Femur (tissue), 1 donor: Measurements from ENCODE around the gene FRMD4B.

ENCODE experiments used
- DNase-seq: peaks from one replicate; pipeline ENCODE4 v3.0.0-alpha.2; 2017

Gene FRMD4B

GRCh38 chr3:69161587-69162307 is 224.1 kb downstream of the FRMD4B start:
- DNase-seq = peak; percentile 29

DNA sequence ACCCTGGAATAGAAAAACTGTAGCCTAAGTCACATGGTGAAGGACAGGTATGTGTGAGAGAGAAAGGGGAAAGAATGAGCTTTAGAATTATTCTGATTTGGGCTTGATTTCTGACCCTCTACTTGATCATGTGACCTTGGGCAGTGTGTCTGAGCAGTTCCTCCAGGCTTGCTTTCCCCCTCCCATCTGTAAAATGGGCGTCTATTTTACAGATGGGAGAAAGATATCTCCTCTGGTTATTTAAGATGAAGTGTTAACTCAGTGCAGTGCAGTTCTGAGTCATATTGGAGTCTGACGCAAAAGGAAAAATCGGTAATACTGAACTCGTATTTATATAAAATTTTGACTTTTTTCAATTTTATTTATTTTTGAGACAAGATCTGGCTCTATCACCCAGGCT is 225.4 kb downstream of the FRMD4B start:
- no peak for DNase-seq

GRCh38 chr3:69160107-69160506 is 225.8 kb downstream of the FRMD4B start:
- no peak for DNase-seq

DNA sequence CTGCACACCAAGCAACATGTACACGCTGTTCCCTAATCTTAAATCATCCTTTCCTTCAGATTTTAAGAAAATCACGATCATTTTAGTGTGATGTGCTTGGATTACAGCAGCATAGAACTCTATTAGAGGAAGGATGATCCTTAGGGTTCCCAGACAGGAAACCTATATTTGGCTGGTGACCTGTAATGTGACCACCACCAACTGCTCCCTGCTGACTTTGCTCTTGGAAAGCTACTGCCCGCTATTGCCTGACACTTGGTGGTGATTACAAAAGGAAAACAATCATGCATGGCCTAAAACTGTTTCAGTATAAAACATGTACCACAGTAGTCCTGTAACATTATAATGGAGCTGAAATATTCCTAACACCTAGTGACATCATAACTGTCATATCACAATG is 236.3 kb downstream of the FRMD4B start:
- no peak for DNase-seq

DNA sequence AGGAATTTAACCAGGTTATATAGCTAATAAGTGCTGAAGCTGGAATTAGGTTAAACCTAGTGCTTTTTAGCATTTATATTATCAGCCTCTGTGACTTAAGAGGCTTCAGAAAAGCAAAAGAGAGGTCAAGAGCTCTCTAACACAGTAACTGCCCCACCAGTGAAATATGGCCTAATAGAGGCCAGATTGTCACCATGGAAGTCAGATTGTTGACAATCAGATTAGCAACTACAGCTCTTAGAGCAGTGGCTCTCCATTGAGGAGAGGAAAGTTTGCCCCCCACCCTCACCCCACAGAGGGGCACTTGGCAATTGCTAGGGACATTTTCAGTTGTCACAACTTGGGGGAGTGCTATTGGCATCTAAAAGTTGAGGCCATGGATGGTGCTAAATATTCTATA is 240.2 kb downstream of the FRMD4B start:
- no peak for DNase-seq

DNA sequence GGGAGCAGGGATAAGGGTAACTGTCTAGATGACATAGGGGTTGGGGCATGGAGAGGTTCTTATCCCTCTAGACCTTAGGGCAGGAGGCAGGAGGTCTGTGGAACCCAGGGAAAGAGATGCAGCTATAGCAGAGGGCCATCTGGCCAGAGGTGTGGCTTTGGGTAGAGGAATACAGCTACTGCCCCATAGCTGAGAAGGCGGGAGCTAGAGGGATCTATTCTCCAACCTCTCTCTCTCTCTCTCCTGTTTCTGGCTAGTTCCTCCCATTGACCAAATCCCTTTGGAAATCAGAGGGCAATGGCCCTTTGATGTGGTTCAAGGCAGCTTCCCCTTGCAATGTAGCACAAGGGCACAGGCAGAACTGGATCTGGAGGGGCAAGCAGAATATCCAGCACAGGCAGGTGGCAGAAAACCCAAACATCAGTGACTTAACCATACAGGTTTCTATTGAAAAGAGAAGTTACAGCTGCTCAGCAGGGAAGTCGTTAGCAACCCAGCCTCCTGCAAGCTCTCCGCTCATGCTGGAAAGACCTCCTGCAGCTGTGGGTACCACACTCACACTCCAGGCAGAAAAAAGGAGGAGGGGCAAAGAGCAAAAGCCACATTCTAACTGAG is 241.2 kb downstream of the FRMD4B start:
- no peak for DNase-seq

- DNase-seq = no peak
Measured at GRCh38 chr3:69143612-69144011, 242.3 kb downstream of the FRMD4B start.

- DNase-seq = no peak
Measured at GRCh38 chr3:69142797-69143454, 243.0 kb downstream of the FRMD4B start.

GRCh38 chr3:69142090-69142489 is 243.8 kb downstream of the FRMD4B start:
- no peak for DNase-seq

DNA sequence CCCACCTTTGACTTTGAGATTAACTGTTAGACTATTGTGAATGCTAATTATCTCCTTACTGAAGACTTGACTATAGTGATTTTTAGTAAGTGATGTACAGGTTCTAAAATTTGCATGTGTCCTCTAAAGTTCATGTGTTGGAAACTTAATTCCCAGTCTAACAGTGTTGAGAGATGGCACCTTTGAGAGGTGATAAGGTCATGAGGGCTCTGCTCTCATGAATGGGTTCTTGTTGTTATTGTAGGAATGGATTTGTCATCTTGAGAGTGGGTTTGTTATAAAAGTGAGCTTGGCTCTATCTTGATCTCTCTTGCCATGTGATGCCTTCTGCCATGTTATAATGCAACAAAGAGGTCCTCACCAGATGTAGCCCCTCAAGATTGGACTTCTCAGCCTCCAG is 244.6 kb downstream of the FRMD4B start:
- DNase-seq = no peak

DNA sequence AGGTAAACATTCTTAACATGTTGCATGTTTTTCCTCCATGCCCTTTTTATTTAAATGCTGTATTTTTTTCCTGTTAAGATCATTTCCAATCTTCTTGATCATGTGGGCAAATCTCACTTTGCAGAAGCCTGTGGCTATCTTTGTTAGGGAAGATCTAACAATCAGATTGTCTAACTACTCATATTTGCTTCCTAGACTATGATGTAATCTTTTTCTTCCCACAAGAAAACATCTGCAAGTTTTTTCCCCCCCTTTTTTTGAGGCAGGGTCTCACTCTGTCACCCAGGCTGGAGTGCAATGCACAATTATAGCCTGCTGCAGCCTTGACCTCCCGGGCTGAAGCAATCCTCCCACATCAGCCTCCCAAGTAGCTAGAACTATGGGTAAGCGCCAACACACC is 248.5 kb downstream of the FRMD4B start:
- DNase-seq = no peak

DNA sequence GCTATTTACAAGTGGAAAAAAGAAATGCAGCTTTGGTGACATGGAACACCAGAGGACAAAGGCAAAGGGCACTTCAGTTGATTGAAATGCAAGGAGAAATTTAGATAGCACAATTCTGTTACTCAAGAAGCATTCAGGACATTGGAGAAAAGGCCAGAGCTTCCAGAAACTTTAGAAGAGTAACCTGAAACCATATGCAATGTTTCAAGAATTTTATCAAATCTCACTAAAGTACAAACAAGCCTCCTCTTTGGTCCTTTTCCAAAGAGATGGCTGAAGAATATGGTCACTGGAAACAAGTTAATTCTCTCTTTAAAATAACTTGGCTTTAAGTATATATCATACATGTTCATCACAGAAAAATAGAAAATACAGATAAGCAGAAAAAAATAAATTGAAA is 248.9 kb downstream of the FRMD4B start:
- DNase-seq = no peak

DNA sequence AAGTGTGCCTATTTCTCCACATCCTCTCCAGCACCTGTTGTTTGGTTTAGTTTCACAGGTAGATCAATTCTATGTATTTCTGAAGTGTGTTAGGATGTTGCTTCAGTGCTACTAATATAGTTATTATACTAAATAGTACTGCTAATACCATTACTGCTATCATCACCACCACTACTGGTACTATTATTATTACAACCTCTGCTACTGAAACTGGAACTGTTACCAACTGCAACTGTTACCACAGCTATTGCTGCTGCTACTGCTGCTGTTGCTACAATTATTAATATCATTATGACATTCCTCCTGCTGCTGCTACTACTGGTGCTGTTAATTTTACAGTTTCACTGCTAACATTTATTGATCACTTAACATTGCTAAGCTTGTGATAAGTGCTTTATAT is 255.2 kb downstream of the FRMD4B start:
- no peak for DNase-seq

- DNase-seq = no peak
Measured at GRCh38 chr3:69129531-69129930, 256.4 kb downstream of the FRMD4B start.

DNA sequence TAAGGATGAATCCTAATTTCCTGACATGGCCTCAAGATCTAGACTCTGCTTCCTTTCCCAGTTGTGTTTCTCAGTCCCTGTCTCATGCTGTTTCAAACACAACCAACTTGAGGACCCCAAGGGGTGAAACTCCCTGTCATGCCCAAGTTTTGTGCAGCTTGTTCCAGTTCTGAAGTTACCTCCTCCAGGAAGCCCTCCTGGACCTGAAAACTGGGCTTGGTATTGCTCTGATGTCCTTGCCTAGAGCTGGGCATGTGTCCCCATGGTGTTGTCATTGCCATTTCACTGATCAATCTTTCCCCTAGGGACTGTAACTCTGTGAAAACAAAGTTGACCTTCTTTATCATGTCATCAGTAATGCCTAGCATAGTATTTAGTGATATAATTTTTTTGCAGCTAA is 257.4 kb downstream of the FRMD4B start:
- DNase-seq = no peak

DNA sequence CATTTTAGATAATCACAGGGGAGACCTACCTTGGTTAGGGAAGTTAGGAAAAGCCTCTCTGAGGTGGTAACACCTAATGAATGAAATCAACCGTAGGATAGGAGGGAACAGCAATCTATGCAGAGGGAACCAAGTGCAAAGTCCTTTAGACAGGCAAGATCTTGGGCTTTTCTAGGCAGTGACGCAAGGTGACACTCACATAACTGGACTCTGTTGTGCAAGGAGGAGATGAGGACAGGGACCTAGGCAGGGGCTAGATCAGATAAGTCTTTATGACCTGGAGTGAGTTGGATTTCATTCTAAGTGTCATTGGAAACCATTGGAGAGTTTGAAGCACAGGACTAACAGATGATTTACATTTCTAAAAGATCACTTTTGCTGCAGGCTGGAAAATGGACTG is 258.9 kb downstream of the FRMD4B start:
- DNase-seq = no peak

DNA sequence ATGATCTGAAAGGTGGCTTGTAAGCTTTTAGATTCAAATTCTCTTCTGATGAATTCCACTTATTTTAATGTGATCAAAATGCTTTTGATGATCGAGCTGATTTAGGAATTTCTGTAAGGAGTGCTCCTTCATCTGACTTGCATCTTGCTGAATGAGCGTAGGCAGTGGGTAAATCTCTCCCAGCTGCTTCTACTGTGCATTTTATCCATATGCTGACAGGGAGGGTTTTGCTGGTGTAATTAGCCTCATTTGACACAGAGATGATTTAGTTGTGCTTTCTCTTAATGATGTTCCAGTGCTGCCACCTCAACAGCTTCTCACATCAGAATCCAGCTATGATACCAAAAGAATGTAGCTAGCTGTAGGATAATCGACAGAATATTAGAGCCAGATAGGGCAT is 259.7 kb downstream of the FRMD4B start:
- DNase-seq = no peak

DNA sequence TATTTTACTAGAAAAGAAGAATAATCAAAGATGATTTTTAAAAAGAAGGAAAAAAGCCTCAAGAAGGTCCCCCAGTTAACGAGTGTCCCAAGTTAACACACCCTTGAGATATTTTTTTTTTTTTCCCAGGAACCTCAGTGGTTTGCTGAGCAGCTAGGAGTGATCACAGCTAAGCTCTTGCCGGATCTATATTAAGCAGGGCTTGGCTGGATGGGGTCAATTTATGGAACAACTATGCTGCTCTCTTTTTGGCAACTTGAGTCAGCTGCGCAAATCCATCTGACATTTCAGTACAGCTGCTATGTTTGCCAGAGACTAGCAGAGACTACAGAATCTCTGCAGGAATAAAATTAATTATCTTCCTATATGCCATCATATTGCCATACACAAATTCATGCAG is 263.5 kb downstream of the FRMD4B start, which contains the start of gene LMOD3:
Gene LMOD3, minus strand, starts transcription at position 193 of the 400 bp plus-strand sequence. CDS start 209 bp downstream, outside the sequence.
- peak; percentile 62 for DNase-seq

- peak; percentile 21 for DNase-seq
Measured at GRCh38 chr3:69121950-69122349, 263.9 kb downstream of the FRMD4B start.

DNA sequence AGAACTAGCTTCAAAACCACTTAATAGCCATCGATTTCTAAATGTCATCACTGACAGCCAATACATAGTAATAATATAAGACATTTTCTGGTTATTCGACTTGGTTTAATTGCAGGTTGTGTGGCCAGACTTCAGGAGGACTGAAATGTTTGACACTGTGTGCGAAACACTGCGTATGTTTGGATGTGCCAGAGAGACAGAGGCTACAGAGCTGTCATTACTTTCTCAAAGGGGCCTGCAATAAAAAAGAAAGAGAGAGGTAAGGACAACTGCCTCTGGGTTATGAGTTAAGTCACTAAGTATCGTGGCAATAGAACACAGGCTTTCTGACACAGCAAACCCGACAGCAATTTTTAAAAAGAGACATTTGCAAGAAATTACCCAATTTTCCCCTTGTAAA is 264.4 kb downstream of the FRMD4B start:
- no peak for DNase-seq

GRCh38 chr3:69120879-69121464 is 264.9 kb downstream of the FRMD4B start:
- peak; percentile 76 for DNase-seq
